ENCODE measurements around the gene ING5.

Gene ING5

DNA sequence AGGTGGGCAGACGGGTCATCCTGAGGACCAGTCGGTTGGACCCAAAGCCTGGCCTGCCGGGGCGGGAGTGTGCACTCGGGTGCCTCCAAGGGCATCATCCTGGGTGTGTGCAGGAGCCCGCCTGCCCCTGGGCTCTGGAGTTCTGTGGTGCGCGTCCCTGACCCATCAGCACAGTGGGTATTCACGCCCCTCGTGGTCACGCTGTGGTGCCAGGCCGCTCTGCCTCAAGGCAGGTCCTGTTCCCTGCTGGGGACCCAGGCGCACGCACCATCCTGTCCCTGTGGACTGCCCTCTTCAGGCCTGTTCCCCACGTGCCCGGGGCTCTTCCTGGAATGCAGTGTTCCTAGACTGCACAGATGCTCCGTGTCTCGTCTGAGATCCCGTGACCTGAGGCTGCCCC lies 18.3 kb downstream of the ING5 start:
- DNase-seq: no peak

DNA sequence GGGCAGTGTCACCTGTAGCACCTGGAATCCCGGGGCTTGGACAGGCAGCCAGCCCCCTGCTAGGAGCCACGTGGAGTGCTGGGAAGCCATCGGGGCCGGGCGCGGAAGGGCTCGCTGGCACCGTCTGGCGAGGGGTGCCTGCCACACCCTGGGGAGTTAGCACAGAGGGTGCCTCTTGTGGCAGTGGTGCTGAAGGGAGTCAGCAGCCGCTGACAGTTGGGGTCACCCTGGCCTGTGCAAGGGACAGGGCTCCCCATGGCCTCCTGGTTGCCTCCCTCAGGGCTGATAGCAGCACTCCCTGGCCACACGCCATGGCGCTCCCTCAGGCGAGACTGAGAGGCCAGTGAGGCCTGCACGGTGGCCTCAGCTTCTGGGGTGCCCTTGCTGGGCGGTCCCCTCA lies 18.7 kb downstream of the ING5 start:
- no peak for DNase-seq

DNA sequence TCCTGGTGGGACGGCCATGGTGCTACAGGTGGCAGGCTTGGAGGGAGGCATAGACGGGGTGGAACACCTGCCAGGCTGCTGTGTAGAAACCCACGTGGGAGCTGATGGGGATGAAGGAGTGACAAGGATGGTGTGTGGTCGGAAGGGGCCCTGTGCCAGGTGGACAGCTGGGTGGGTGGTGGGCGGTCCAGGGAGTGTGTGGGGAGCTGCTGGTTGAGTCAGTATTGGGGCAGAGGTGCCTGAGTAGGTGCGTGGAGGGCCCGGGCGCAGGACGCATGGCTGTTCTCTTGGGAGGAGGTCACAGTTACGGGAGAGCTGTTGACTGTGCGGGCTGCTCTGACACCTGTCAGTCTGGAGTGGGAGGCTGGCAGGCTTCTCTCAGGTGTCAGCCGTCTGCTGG lies 20.0 kb downstream of the ING5 start:
- no peak for DNase-seq

DNA sequence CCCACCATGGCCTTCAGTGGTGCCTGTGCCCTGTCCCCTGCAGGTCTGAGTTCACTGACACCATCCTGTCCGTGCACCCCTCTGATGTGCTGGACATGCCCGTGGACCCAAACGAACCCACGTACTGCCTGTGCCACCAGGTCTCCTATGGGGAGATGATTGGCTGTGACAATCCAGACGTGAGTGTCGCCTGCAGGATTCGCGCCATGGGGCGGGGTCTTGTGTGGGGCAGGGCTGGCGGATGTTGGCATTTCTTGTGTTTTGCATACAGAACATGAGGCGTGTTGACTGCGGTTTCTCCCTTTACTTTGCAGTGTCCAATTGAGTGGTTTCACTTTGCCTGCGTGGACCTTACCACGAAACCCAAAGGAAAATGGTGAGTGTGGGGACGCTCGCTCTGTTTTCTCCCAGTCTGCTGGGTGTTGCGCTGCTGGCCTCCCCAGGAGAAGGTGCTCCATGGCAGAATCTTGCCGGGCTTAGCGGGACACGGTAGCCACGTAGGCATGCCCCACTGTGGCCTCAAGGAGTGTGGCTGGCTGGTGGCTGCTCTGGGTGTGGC lies 21.1 kb downstream of the ING5 start:
- DNase-seq: no peak

DNA sequence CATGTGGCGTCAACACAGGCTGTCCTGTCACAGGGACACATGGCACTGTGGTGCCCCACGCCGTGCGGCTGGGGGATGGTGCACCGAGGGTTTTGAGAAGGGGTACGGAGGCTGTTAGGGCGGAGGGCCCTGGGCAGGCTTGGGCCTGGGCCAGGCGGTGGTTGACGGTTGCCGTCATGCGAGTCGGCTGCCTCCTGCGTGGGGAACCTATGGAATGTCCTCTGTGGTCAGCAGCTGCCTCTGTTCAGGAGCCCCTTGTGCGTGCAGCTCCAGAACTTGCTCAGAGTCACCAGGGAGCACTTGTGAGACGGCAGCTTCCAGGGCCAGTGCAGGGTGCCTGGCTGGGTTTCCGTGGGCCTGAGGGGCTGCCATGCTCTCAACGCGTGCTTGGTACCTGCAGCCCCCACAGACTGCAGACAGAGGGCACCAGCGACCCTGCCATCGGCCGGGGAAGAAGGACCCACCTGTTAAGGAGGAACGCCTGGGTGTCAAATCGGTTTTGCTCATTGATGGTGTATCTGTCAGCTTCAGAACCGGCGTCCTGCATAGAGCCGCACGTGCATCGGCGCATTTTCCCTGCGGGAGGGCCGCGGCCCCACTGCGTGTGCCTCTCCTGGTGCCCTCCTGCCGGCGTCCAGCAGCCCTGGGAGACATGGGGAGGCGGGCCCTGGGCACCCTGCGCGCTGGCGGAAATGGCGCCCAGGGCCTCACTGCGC lies 22.6 kb downstream of the ING5 start:
- no peak for DNase-seq

DNA sequence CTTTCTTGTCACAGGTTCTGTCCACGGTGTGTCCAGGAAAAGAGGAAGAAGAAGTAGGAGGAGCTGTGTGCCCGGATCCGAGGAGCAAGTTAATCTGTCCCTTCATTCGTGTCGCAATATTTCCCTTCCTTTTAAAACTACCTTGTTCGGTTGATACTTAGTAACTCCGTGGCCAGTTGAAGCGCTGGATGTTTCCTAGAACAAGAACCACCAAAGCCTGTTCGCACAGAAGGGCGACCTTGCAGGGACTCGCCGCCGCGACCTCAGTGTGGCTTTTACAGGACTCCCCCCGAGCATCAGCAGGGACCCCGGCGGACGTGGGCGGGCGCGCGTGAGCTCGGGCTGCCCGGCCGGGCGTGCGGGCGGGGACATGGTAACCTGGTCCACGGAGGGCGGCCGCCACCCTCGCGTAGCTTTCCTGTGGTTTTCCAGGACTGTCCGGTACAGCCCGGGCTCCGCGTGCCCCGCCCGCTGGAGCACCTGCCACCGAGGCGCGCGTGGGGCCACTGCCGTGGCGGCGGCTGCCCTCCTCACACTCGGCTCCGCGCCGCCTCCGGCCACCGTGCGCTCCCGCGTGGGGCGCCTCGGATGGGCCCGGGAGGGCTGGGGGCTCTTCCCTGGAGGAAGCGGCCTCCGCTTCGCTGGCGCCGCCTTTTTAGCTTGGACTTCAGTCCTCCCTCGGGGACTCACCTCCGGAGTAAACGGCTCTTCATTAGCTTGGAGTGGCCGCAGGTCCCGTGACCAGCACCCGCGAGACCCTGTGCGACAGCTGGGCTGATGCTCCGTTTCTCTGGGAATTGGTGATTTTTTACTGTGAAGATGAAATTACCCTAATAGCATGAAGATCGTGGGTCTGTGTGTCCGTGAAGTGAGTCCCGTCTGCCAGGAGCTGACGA lies 23.4 kb downstream of the ING5 start:
- DNase-seq: no peak

DNA sequence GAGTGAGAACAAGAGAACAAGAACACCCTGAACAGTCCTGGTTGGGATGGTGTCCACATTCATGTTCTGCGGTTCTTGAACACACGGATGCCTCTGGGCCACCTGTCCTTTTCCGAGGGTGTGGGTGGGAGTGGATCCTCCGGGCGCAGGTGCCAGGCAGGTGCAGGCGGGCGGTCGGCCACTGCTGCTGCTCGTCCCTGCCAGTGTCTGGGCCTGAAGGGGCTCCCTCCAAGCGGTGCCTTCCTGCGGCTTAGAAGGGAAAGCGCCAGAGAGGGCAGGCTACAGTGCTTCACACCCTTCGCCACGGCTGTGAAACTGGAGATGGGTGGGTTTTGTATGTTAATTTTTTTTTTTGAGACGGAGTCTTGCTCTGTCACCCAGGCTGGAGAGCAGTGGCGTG lies 24.6 kb downstream of the ING5 start:
- no peak for DNase-seq

DNA sequence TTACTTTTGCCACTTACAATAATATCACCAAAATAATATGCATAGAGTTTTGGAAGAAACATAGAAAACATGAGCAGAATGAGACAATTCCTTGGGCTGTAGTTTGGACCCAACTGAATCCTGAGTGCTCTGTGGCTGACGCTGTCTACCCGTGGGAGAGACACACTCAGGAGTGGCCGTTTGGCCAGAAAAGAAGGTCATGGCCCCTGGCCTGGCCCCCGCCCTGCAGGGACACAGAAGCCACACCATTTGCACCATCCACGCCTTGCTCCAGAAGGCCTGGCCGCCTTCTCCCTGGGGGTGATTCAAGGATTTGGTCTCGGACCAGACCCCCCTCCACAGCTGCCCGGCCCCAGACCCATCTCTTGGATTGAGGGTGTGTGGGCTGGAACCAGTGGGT lies 26.2 kb downstream of the ING5 start:
- DNase-seq: no peak

DNA sequence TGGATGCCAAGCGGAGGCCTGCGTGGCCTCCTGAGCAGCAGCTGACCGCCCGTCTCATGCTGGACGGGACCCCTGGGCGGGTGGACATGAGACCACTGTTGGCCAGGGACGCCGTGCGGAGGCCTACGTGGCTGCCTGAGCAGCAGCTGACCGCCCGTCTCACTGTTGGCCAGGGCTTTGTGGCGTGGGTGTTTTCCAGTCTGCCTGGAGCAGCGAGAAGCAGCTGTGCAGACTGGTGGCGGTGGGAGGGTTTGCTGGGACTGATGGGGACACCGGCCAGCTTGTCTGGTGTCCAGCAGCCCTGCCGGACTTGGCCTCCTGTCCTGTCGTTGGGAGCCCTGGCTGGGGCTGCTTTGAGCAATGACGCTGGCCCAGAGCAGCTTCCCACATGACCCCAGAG lies 26.8 kb downstream of the ING5 start:
- no peak for DNase-seq

DNA sequence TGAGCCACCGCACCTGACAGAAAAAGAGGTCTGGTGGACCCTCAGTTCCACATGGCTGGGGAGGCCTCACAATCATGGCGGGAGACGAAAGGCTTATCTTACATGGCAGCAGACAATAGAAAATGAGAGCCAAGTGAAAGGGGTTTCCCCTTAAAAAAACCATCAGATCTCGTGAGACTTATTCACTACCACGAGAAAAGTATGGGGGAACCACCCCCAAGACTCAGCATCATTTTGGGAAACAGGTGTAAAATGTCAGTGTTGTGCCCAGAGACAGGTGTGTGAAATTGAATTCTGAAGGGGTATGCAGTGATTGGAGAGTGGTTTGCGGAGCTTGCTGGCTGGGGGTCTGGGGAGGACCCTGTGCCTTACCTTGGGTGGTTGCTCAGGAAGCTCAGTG lies 28.0 kb downstream of the ING5 start:
- no peak for DNase-seq

DNA sequence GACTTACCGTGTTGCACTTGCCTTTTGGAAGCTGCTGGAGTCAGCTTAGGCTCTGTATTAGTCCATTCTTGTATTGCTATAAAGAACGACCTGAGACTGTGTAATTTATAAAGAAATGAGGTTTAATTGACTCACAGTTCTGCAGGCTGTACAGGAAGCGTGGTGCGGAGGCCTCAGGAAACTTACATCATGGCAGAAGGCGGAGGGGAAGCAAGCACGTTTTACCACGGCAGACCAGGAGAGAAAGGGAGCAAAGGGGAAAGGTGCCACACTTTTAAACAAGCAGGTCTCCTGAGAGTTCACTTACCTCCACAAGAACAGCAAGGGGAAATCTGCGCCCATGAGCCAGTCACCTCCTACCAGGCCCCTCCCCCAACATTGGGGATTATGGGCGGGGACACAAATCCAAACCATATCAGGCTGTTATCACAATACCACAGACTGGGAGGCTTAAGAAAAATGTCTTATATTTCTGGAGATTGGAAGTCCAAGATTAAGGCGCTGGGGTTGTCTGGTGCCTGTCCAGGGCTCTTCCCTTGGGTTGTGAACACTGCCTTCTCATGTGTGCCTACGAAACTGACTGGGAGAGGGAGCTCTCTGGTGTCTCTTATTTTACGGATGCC lies 28.9 kb downstream of the ING5 start:
- DNase-seq: no peak

DNA sequence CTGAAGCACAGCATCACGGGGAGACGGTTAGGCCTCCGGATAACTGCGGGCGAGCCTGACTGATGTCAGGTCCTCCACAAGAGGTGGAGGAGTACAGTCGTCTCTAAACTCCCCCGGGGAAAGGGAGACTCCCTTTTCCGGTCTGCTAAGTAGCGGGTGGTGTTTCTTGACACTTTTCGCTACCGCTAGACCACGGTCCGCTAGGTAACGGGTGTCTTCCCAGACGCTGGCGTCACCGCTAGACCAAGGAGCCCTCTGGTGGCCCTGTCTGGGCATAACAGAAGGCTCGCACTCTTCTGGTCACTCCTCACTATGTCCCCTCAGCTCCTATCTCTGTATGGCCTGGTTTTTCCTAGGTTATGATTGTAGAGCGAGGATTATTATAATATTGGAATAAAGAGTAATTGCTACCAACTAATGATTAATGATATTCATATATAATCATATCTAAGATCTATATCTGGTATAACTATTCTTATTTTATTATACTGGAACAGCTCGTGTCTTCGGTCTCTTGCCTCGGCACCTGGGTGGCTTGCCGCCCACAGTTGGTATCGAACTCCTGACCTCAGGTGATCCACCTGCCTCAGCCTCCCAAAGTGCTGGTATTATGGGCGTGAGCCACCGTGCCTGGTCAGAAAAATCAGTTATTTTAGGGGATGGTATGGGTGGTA lies 30.8 kb downstream of the ING5 start:
- DNase-seq: peak; percentile 46

DNA sequence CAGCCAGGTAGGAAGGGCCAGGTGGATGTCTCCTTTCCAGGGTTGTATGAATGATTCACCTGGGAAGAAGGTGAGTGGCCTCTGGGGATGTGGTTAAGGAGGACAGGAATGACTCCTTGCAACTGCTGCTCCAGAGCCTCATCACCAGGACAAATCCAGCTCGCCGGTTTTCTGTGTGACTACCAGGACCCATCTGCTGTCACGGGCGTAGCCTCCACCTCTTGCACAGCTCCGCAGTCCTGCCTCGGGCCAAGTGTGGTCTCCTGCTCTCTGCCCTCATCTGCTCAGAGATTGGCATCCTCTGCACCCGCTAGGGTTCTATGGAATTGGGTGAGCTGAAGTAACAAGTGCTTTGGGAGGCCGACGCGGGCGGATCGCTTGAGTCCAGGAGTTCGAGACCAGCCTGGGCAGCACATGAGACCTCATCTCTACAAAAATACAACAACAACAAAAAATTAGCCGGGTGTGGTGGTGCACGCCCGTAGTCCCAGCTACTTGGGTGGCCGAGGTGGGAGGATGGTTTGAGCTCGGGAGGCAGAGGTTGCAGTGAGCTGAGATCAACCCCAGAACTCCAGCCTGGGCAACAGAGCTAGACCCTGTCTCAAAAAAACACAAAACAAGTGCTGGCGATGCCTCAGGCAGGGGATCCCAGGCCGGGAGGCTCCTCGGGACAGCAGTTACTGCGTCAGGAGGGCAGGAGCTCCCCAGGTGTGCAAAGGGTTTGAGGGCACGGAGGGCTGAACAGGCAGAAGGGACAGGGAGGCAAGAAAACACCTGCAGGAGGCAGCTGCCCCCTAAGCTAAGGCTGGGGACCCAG lies 31.8 kb downstream of the ING5 start:
- no peak for DNase-seq

DNA sequence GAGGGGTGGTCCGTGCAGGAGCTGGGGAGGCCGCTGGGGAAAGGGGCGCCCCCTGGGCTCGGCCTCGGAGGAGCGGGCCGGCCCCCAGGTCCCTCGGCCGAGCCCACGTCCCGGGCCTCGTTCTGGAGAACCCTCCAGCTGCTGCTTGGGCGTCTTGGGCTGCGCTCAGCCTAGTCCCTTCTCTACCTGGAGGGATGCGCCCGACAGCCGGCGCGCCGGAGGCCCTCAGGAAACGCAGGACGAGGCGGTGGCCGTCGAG lies 32.3 kb downstream of the ING5 start:
- DNase-seq: no peak

DNA sequence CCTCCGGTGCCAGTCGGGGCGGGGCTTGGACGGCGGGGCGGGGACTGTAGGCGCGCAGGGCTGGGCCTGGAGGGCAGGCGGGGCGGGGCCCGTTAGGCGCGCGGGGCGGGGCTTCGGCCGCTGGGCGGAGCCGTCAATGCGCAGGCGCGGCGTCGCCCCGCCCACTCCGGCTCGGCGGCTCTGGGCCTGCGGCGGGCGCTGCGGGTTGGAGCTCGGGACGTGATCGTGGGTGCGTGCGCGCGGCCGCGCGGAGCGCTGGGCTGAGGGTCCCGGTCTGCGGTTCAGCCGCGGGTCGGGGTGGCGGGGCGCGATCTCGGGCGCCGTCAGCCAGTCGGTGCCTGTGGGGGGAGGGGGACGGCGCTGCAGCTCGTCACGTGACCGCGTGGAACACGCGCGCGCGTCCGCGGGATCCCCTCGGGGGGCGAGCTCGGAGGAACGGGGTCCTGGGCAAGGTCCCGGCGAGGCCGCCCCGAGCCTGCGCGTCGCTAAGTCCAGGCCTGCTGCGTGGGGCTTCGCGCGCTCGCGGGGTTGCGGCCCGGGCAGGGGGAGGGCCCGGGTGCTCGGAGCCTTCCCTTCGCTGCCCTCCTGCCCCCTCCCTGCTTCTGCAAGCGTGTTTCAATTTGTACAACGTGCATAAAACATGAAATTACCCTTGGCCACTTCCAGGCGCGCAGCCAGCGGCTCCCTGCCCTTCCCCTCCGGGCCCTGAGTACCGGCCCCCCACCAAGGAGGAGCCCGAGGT lies 32.8 kb downstream of the ING5 start, which contains the start of gene D2HGDH:
Gene D2HGDH (plus strand): TSS at position 164 of the 742 bp plus-strand sequence. CDS start 595 bp downstream, outside the sequence.
- peak; percentile 90 for DNase-seq

DNA sequence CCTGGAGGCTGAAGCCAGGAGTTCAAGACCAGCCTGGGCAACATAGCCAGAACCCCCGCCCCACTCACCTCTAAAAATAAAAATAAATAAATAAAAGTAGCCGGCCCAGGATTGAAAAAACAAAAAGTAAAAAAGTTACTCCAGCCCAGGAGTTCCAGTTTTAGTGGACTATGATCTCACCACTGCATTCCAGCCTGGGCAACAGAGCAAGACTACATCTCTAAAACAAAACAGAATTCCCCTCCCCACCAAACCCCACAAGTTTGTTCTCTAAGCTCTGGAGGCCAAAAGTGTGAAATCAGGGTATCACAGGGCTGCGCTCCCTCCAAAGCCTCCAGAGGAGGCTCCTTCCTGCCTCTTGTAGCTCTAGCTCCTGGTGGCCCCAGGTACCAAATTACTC lies 34.3 kb downstream of the ING5 start:
- DNase-seq: no peak

DNA sequence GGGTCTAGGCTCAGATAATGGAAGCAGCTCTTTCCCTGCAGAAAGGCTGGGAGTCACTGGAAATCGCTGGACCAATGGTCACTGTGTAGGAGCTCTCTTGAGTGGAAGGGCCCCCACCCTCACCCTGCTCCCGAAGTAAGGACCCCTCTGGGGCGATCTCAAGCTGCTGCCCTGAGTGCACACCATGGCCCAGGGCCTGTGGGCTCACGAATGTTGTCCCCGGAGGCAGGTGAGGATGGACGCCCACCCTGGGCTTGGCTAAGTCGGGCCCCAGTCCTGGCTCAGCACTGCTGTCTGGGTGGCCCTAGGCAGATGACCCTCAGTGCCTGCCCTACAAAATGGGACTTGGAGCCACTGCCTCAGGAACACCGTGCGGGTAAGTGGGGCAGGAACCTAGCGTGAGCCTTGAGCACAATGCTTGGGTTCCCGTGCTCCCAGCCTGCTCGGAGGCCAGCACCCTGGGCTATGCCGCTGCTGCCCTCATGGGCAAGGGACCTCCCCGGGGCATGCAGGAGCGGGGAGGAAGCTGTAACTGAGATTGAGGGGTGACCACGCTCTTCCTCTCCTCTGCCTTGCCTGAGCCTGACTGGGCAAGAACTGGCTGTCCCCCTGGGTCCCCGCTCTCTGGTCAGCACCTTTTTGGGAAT lies 36.3 kb downstream of the ING5 start:
- no peak for DNase-seq

DNA sequence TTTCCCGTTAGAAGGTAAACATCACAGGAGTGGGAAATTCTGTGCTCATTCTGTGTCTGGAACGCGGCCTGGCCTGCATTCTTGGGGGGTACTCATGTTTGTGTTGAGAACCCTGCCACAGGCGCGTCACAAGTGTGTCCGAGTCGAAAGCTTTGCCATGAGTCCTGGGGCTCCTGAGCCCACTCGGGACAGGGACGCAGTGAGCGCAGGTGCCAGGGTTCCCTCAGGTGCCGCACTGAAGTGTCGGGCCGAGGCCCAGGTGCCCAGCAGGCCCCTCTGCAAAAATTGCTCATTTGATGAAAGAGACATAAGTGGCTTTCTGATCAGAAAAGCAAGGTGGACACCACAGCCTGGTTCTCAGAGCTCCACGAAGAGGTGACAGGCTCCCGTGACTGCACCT lies 37.3 kb downstream of the ING5 start:
- DNase-seq: no peak

DNA sequence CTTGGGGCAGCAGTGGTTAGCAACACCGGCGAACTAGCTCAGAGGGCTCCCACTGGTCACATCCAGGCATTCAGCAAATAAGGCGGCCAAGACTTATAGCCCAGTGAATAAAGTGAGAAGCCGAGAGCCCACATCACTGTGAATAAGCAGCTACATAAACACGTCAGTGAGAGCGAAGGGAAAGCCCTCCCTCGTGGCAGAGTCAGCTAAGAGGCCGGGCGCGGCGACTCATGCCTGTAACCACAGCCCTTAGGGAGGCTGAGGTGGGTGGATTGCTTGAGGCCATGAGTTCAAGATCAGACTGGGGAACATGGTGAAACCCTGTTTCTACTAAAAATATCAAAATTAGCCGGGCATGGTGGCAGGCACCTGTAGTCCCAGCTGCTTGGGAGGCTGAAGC lies 37.8 kb downstream of the ING5 start:
- DNase-seq: peak; percentile 31

DNA sequence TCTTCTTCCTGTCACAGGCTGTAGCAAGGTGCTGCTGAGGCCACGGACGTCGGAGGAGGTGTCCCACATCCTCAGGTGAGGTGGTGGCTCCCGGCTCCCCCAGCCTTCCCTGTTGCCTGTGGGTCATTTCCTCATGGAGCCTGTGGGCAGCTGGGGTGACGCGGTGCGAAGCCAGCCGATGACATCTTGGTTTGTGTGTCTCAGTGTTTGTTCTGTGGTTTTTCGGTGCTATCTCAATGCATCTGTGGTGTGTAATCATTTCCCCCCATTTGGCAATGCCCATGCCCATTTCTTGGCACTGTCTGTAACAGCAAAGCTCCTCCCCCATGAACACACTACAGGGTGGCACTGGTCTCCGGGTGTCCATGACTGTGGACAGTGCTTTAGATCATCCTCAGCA lies 39.2 kb downstream of the ING5 start:
- no peak for DNase-seq

DNA sequence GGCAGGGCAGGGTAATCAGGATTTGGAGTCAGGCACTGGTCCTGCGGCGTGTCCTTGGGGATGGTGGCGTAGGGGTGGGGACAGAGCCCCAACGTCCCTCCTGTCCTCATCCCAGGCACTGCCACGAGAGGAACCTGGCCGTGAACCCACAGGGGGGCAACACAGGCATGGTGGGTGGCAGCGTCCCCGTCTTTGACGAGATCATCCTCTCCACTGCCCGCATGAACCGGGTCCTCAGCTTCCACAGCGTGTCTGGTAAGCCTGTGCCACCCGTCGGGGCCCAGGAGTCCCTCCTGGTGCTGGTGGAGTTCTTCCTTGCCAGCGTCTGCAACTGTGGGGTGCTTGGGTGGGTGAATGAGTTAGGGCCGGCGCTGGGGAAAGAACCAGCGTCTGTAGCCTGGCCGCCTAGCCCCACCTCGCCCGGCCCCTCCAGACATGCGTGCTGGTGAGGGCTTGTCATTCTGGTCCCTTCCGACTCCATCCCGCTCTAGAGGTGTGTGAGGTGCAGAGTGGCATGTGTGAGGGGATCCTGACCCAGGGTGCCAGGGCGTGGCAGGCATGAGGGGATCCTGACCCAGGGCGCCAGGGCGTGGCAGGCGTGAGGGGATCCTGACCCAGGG lies 40.6 kb downstream of the ING5 start:
- no peak for DNase-seq

Data from activated T-cell treated with anti-CD3 and anti-CD28 coated beads for 4 hours (primary cell).